SK-N-SH (cell line): Measurements from ENCODE around the gene MYLK. TPM values are rescaled to one million over a fixed set of nuclear protein-coding genes. Genes with fewer than 3 reads are reported as not detected.

ENCODE experiments used
- CTCF ChIA-PET: fragments of 300-600, 350-600 bp; formaldehyde crosslinking; extraction: SDS; loops from one replicate; lab custom pipeline; 2021; lab: Yijun Ruan, JAX
- POLR2A ChIA-PET: fragments of 350-600 bp; sonication (Branson Sonifier 250); formaldehyde crosslinking; extraction: SDS; loops from one replicate; lab custom pipeline; 2020; ENCODE audit warnings: antibody characterized with exemption, inconsistent platforms; lab: Yijun Ruan, JAX
- DNase-seq: peaks from one replicate; pipeline ENCODE4 v3.0.0; 2012
- H2AFZ ChIP-seq: fragments of 200-600 bp; sonication (generic); 2 replicates; pipeline ENCODE4 v1.8.1; 2016; ENCODE audit warnings: antibody characterized with exemption, mild to moderate bottlenecking, low read depth
- H3F3A ChIP-seq: fragments of 200-600 bp; sonication (generic); replicated peaks from 2 replicates; pipeline ENCODE3; 2016; ENCODE audit warnings: antibody characterized with exemption, mild to moderate bottlenecking; ENCODE audit not compliant: insufficient read depth
- H3K27ac ChIP-seq, 2 experiments: fragments of 200-500 bp in 1 of 2; fragments of 200-600 bp in 1 of 2; sonication (Bioruptor generic) in 1 of 2; sonication (generic), shearing (Covaris generic) in 1 of 2; 2 replicates each; pipeline versions ENCODE4 v1.5.1 to v1.6.1; 2014 to 2016; ENCODE audit warnings: low read depth in 2 of 2, inconsistent platforms in 1 of 2, low read length in 1 of 2, mild to moderate bottlenecking in 1 of 2, mixed read lengths in 1 of 2
- H3K27me3 ChIP-seq: fragments of 200-600 bp; sonication (generic), shearing (Covaris generic); 2 replicates; pipeline ENCODE4 v1.6.1; 2016; ENCODE audit warnings: mixed run types; ENCODE audit not compliant: insufficient read depth
- H3K36me3 ChIP-seq, 2 experiments: fragments of 200-500 bp in 1 of 2; fragments of 200-600 bp in 1 of 2; sonication (Bioruptor generic) in 1 of 2; sonication (generic) in 1 of 2; replicated peaks in 1 of 2; 2 replicates each; pipeline versions ENCODE3 to v1.5.1; 2014 to 2016; ENCODE audit warnings: low read length in 1 of 2, mild to moderate bottlenecking in 1 of 2; ENCODE audit not compliant: insufficient read depth in 2 of 2, control insufficient read depth in 1 of 2
- H3K4me1 ChIP-seq, 2 experiments: fragments of 200-500 bp in 1 of 2; fragments of 200-600 bp in 1 of 2; sonication (Bioruptor generic) in 1 of 2; sonication (generic), shearing (Covaris generic) in 1 of 2; 2 replicates each; pipeline versions ENCODE4 v1.5.1 to v1.6.1; 2014 to 2016; ENCODE audit warnings: low read depth in 1 of 2, low read length in 1 of 2, mixed run types in 1 of 2; ENCODE audit not compliant: insufficient read depth in 2 of 2, control insufficient read depth in 1 of 2
- H3K4me2 ChIP-seq: fragments of 200-600 bp; sonication (generic), shearing (Covaris generic); 2 replicates; pipeline ENCODE4 v1.6.1; 2017; ENCODE audit warnings: mixed run types
- H3K4me3 ChIP-seq, 2 experiments: fragments of 200-500 bp in 1 of 2; fragments of 200-600 bp in 1 of 2; sonication (Bioruptor generic) in 1 of 2; sonication (generic), shearing (Covaris generic) in 1 of 2; 2 replicates each; pipeline versions ENCODE4 v1.5.1 to v1.8.1; 2014 to 2016; ENCODE audit warnings: low read depth in 2 of 2, inconsistent platforms in 1 of 2, low read length in 1 of 2, mild to moderate bottlenecking in 1 of 2, mixed read lengths in 1 of 2, moderate library complexity in 1 of 2
- H3K79me2 ChIP-seq: fragments of 200-600 bp; sonication (generic); 2 replicates; pipeline ENCODE4 v1.8.1; 2017; ENCODE audit warnings: mild to moderate bottlenecking; ENCODE audit not compliant: insufficient read depth
- H3K9ac ChIP-seq: fragments of 200-600 bp; sonication (generic); 2 replicates; pipeline ENCODE4 v1.6.1; 2017; ENCODE audit warnings: mixed run types
- H3K9me2 ChIP-seq: fragments of 200-600 bp; sonication (generic); 2 replicates; pipeline ENCODE4 v1.6.1; 2017; ENCODE audit warnings: mixed run types
- H3K9me3 ChIP-seq: fragments of 200-600 bp; sonication (generic); 2 replicates; pipeline ENCODE4 v1.6.1; 2017; ENCODE audit warnings: mixed run types, mild to moderate bottlenecking, moderate library complexity
- H4K20me1 ChIP-seq: fragments of 200-600 bp; sonication (generic); 2 replicates; pipeline ENCODE4 v1.6.1; 2017; ENCODE audit warnings: mild to moderate bottlenecking, mixed run types; ENCODE audit not compliant: insufficient read depth
- EP300 ChIP-seq, 2 experiments: IDR thresholded peaks; 2 replicates each; pipeline versions ENCODE4 v1.4.0 to v1.6.1; 2012; ENCODE audit warnings: borderline replicate concordance in 1 of 2, low read depth in 1 of 2, low read length in 1 of 2
- FOSL2 ChIP-seq: IDR thresholded peaks from 2 replicates; pipeline ENCODE4 v1.4.0; 2012; ENCODE audit warnings: low read depth, mild to moderate bottlenecking, moderate library complexity, borderline replicate concordance
- FOXJ3 ChIP-seq: sonication (generic); formaldehyde crosslinking; IDR thresholded peaks from 2 replicates; pipeline ENCODE4 v1.5.1; 2020; ENCODE audit warnings: mild to moderate bottlenecking, missing genetic modification reagents
- FOXM1 ChIP-seq: IDR thresholded peaks from 2 replicates; pipeline ENCODE4 v1.4.0; 2012; ENCODE audit warnings: low read depth, mild to moderate bottlenecking
- GATA2 ChIP-seq: sonication (generic); formaldehyde crosslinking; IDR thresholded peaks from 2 replicates; pipeline ENCODE4 v1.5.0; 2020; ENCODE audit warnings: mild to moderate bottlenecking, missing genetic modification reagents
- JUND ChIP-seq: IDR thresholded peaks from 2 replicates; pipeline ENCODE4 v1.4.0; 2012
- MEF2A ChIP-seq: IDR thresholded peaks from 2 replicates; pipeline ENCODE4 v1.4.0; 2012; ENCODE audit warnings: low read depth, borderline replicate concordance
- MXI1 ChIP-seq: IDR thresholded peaks from 2 replicates; pipeline ENCODE4 v1.6.1; 2012; ENCODE audit warnings: mild to moderate bottlenecking, low read depth, low read length, improper control_type of control experiment
- POLR2AphosphoS5 ChIP-seq: IDR thresholded peaks from 2 replicates; pipeline ENCODE4 v1.6.1; 2012; ENCODE audit warnings: low read depth, low read length
- SMC3 ChIP-seq: IDR thresholded peaks from 2 replicates; pipeline ENCODE4 v1.6.1; 2012; ENCODE audit warnings: low read depth, low read length, improper control_type of control experiment
- TAF1 ChIP-seq: IDR thresholded peaks from 2 replicates; pipeline ENCODE4 v1.6.1; 2012; ENCODE audit warnings: low read depth, mild to moderate bottlenecking, low read length, moderate library complexity, borderline replicate concordance
- TCF12 ChIP-seq: IDR thresholded peaks from 2 replicates; pipeline ENCODE4 v1.4.0; 2012
- TEAD4 ChIP-seq: IDR thresholded peaks from 2 replicates; pipeline ENCODE4 v1.4.0; 2012; ENCODE audit warnings: mild to moderate bottlenecking, borderline replicate concordance; ENCODE audit not compliant: insufficient read depth
- WGBS: methylation state at CpG from one replicate; pipeline ENCODE4 v1.1.6; 2017; ENCODE audit warnings: low lambda C conversion rate; 5-methylcytosine and 5-hydroxymethylcytosine counted together
- polyA plus RNA-seq, 3 experiments: library from polyadenylated mRNA; depleted of rRNA; stranded (reverse); fragments of >200 nt; gene quantifications; 2 replicates each; pipeline ENCODE4 v1.2.3, GENCODE V29; 2012
- TF ChIP-seq, protein P1 (sequence below): IDR thresholded peaks from 2 replicates; pipeline ENCODE4; 2012
- TF ChIP-seq, protein P2 (sequence below): IDR thresholded peaks from 2 replicates; pipeline ENCODE4 v1.4.0; 2012; ENCODE audit warnings: low read depth, borderline replicate concordance
- TF ChIP-seq, protein P3 (sequence below): IDR thresholded peaks from 2 replicates; pipeline ENCODE4 v1.6.1; 2012; ENCODE audit warnings: mild to moderate bottlenecking, low read depth, low read length, moderate library complexity
- TF ChIP-seq, protein P4 (sequence below): IDR thresholded peaks from 2 replicates; pipeline ENCODE4 v1.4.0; 2012; ENCODE audit warnings: low read depth
- TF ChIP-seq, protein P5 (sequence below): fragments of 150-350 bp; IDR thresholded peaks from 2 replicates; pipeline ENCODE4 v1.6.1; 2016; ENCODE audit warnings: mild to moderate bottlenecking, low read depth, low read length

The MYLK gene
- polyA plus RNA-seq, 1 of the 3 experiments (the other 2 are of a cell fraction) = 272 TPM

DNA sequence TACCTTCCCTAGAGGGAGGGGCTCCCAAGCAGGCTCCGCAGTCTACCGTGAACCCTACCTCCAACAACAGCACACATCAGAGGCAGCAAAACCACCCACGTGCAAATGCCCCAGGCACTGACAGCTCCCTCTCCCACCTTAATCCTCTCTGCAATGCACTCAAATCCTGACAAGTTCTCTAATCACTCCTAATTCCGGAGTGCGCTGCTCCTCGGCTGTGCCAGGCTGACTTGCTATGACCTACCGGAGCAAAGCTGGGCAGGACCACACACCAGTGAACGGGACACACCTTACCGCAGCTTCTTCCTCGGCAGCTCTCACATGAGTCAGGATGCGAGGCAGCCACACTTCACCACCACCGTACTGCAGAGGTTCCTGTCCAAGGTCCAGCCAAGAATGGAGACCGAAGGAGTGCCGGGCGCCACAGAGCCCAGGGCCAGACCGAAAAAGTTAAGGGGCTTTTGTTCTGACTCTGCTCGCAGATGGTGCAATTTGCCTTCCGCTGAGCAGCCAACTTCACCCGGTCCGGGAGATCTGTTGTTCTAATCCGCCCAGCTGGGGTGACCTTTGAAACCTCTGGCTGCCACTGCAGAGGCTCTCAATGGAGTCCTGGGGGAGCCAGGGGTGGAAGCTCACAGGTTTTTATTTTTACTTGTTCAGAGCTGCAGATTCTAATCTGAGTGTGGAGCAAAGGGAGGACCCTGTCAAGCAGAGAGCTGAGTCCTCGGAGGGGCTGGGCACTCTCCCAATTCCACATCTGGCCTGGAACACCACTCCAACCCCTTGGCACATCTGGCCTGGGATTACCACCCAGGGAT is 84.4 kb downstream of the MYLK start:
- WGBS = 84% methylated on average over 20 of the region's 22 CpGs
- H3F3A ChIP-seq = peaks cover 22% of the 10 kb centered on the region
- H3K79me2 ChIP-seq = peaks cover 50% of the 10 kb centered on the region
- H3K4me1 ChIP-seq = peaks cover 0 to 40% of the 10 kb centered on the region in 2 experiments; a peak in 1 of 4 replicates
- no peak overlapping the region for H3K9ac ChIP-seq
- ChIA-PET CTCF (interaction anchor here (1.2 to 2.4 kb wide), 3 partner anchors 9 to 76 kb away, joined by 3 to 6 read pairs (median 6); no protein-coding TSS in a partner anchor), POLR2A (no interaction called here)
- H4K20me1 ChIP-seq = no peaks in the 10 kb centered on the region
- peaks cover 56 to 70% of the 10 kb centered on the region in 2 experiments for H3K36me3 ChIP-seq
- no peaks in the 10 kb centered on the region for H3K27me3 ChIP-seq
- no peak for DNase-seq
- H3K9me3 ChIP-seq = no peaks in the 10 kb centered on the region
- H3K27ac ChIP-seq = no peak overlapping the region; a peak in 2 of 4 replicates
- no peak overlapping the region for H3K4me2 ChIP-seq
- H2AFZ ChIP-seq = no peak overlapping the region
- H3K9me2 ChIP-seq = no peaks in the 10 kb centered on the region
- no peak overlapping the region for H3K4me3 ChIP-seq
- TF ChIP-seq GATA2 (CRISPR knock-in tag) = no peak
- TF ChIP-seq SMC3 = no peak
- no peak for TF ChIP-seq EP300 (IDR thresholded peaks at IDR 0.05; ENCODE audit: borderline replicate concordance in 1 of 2, low read depth in 1 of 2, low read length in 1 of 2)
- TF ChIP-seq, protein P1, sequence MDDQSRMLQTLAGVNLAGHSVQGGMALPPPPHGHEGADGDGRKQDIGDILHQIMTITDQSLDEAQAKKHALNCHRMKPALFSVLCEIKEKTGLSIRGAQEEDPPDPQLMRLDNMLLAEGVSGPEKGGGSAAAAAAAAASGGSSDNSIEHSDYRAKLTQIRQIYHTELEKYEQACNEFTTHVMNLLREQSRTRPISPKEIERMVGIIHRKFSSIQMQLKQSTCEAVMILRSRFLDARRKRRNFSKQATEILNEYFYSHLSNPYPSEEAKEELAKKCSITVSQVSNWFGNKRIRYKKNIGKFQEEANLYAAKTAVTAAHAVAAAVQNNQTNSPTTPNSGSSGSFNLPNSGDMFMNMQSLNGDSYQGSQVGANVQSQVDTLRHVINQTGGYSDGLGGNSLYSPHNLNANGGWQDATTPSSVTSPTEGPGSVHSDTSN = no peak
- 0 out of 2 replicates have a peak, but pooled peaks have one; percentile 5 for TF ChIP-seq POLR2AphosphoS5

DNA sequence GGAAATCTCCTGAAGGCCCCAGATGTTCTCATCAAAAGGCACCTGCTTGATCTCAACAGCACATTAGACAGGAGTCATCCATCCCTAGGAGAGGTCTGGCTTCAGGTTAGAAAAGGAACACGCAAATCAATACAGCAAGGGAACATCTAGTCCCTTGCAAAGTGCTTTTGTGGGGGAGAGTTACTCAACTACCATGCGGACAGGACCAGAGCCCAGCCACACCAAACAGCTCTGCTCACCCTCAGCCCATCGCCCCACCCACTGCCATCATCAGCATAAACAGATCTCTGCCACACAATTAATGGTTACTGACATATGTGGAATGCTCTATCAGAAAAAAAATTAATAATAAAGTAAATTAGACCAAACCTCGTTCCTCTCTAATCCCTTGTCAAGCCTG is 85.6 kb downstream of the MYLK start:
- peaks cover 50 to 72% of the 10 kb centered on the region in 2 experiments for H3K36me3 ChIP-seq
- peaks cover 3 to 33% of the 10 kb centered on the region in 2 experiments; a peak in 2 of 4 replicates for H3K4me1 ChIP-seq
- no peaks in the 10 kb centered on the region for H3K9me3 ChIP-seq
- POLR2A ChIA-PET = no interaction called here
- H3K27me3 ChIP-seq = no peaks in the 10 kb centered on the region
- no peak overlapping the region for H3K9ac ChIP-seq
- H3K4me3 ChIP-seq = no peak overlapping the region
- H3F3A ChIP-seq = peaks cover 23% of the 10 kb centered on the region
- no peak for DNase-seq
- no peaks in the 10 kb centered on the region for H3K9me2 ChIP-seq
- H3K27ac ChIP-seq = no peak overlapping the region
- no peak for TF ChIP-seq FOSL2
- TF ChIP-seq MEF2A = no peak
- TF ChIP-seq FOXM1 = no peak
- no peak for TF ChIP-seq JUND
- no peak for TF ChIP-seq FOXJ3 (CRISPR knock-in tag)
- TF ChIP-seq, protein P2, sequence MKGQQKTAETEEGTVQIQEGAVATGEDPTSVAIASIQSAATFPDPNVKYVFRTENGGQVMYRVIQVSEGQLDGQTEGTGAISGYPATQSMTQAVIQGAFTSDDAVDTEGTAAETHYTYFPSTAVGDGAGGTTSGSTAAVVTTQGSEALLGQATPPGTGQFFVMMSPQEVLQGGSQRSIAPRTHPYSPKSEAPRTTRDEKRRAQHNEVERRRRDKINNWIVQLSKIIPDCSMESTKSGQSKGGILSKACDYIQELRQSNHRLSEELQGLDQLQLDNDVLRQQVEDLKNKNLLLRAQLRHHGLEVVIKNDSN = no peak
- no peak for TF ChIP-seq GATA2 (CRISPR knock-in tag)
- TF ChIP-seq, protein P1 = no peak
- TF ChIP-seq TEAD4 = no peak
- TF ChIP-seq, protein P3, sequence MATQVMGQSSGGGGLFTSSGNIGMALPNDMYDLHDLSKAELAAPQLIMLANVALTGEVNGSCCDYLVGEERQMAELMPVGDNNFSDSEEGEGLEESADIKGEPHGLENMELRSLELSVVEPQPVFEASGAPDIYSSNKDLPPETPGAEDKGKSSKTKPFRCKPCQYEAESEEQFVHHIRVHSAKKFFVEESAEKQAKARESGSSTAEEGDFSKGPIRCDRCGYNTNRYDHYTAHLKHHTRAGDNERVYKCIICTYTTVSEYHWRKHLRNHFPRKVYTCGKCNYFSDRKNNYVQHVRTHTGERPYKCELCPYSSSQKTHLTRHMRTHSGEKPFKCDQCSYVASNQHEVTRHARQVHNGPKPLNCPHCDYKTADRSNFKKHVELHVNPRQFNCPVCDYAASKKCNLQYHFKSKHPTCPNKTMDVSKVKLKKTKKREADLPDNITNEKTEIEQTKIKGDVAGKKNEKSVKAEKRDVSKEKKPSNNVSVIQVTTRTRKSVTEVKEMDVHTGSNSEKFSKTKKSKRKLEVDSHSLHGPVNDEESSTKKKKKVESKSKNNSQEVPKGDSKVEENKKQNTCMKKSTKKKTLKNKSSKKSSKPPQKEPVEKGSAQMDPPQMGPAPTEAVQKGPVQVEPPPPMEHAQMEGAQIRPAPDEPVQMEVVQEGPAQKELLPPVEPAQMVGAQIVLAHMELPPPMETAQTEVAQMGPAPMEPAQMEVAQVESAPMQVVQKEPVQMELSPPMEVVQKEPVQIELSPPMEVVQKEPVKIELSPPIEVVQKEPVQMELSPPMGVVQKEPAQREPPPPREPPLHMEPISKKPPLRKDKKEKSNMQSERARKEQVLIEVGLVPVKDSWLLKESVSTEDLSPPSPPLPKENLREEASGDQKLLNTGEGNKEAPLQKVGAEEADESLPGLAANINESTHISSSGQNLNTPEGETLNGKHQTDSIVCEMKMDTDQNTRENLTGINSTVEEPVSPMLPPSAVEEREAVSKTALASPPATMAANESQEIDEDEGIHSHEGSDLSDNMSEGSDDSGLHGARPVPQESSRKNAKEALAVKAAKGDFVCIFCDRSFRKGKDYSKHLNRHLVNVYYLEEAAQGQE = no peak
- TF ChIP-seq, protein P4, sequence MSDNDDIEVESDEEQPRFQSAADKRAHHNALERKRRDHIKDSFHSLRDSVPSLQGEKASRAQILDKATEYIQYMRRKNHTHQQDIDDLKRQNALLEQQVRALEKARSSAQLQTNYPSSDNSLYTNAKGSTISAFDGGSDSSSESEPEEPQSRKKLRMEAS = no peak
- TF ChIP-seq MXI1 = no peak
- no peak for TF ChIP-seq TAF1
- TF ChIP-seq, protein P5, sequence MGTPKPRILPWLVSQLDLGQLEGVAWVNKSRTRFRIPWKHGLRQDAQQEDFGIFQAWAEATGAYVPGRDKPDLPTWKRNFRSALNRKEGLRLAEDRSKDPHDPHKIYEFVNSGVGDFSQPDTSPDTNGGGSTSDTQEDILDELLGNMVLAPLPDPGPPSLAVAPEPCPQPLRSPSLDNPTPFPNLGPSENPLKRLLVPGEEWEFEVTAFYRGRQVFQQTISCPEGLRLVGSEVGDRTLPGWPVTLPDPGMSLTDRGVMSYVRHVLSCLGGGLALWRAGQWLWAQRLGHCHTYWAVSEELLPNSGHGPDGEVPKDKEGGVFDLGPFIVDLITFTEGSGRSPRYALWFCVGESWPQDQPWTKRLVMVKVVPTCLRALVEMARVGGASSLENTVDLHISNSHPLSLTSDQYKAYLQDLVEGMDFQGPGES = no peak
- no peak for TF ChIP-seq TCF12
- TF ChIP-seq, all 33 proteins: peak for 0
- H2AFZ ChIP-seq = no peak overlapping the region
- no peaks in the 10 kb centered on the region for H4K20me1 ChIP-seq
- CTCF ChIA-PET = interaction anchor here (1.0 kb wide), 1 partner anchor 79 kb away, joined by 3 read pairs; no protein-coding TSS in a partner anchor
- WGBS = 95% methylated on average over 4 of the region's 4 CpGs
- H3K4me2 ChIP-seq = no peak overlapping the region
- peaks cover 49% of the 10 kb centered on the region for H3K79me2 ChIP-seq
